ENCODE data around the gene HIRIP3.
"Not testable (repeated sequence)": the region's sequence is repeated elsewhere in the genome, so short reads cannot be mapped to it uniquely, and the experiment has no call there.

HIRIP3 gene

GRCh38 chr16:29968205-29968604 is 27.2 kb downstream of the HIRIP3 start:
- DNase-seq, result peak in 1 of 10 donors; percentile 6
- intact Hi-C loops (cut with DNase I), result no loop called here

- peak in 2 of 10 donors; percentile 39 to 59 for DNase-seq
- intact Hi-C loops (cut with DNase I), result loop anchor here (5.0 kb wide), 1 partner anchor 36 kb away; the partner anchor contains the start of gene KCTD13
Measured at GRCh38 chr16:29963021-29963743, 32.2 kb downstream of the HIRIP3 start.

- peak in 3 of 10 donors; percentile 5 to 67 (median 15) for DNase-seq
- intact Hi-C loops (cut with DNase I), result loop anchor here (5.0 kb wide), 1 partner anchor 35 kb away; the partner anchor contains the start of gene KCTD13
Measured at GRCh38 chr16:29962344-29962994, 32.9 kb downstream of the HIRIP3 start.

GRCh38 chr16:29961479-29962343 is 33.7 kb downstream of the HIRIP3 start, which contains the start of gene TMEM219:
TMEM219 (plus strand) TSS chr16:29962079; CDS start chr16:29963144, 1,065 bp downstream.
- DNase-seq, result peak; percentile 82 to 99 (median 90)
- intact Hi-C loops (cut with DNase I), result loop anchor here (5.0 kb wide), 1 partner anchor 34 kb away; the partner anchor contains the start of gene KCTD13

- intact Hi-C loops (cut with DNase I), result loop anchor here (5.0 kb wide), 1 partner anchor 34 kb away; the partner anchor contains the start of gene KCTD13
Measured at GRCh38 chr16:29961127-29961478, 34.3 kb downstream of the HIRIP3 start.

GRCh38 chr16:29959821-29960220 is 35.6 kb downstream of the HIRIP3 start:
- intact Hi-C loops (cut with DNase I), result loop anchor here (5.0 kb wide), 1 partner anchor 33 kb away; the partner anchor contains the start of gene KCTD13
- DNase-seq, result not testable (repeated sequence)

More at GRCh38 chr16:29961127-29961478, 34.3 kb downstream of the HIRIP3 start:
- no peak for DNase-seq

- intact Hi-C loops (cut with DNase I), result no loop called here
- no peak for DNase-seq
Measured at GRCh38 chr16:29959293-29959692, 36.1 kb downstream of the HIRIP3 start.

GRCh38 chr16:29958756-29959155 is 36.7 kb downstream of the HIRIP3 start:
- intact Hi-C loops (cut with DNase I), result no loop called here
- no peak for DNase-seq

- no peak for DNase-seq
- intact Hi-C loops (cut with DNase I), result no loop called here
Measured at GRCh38 chr16:29951625-29952365, 43.6 kb downstream of the HIRIP3 start.

GRCh38 chr16:29950806-29951461 is 44.5 kb downstream of the HIRIP3 start:
- intact Hi-C loops (cut with DNase I), result no loop called here
- DNase-seq, result no peak

GRCh38 chr16:29947897-29948296 is 47.5 kb downstream of the HIRIP3 start:
- no peak for DNase-seq
- intact Hi-C loops (cut with DNase I), result no loop called here

- intact Hi-C loops (cut with DNase I), result no loop called here
- no peak for DNase-seq
Measured at GRCh38 chr16:29943846-29944799, 51.3 kb downstream of the HIRIP3 start.
